ENCODE results near the gene KIF3A. TPM values are rescaled to one million over a fixed set of nuclear protein-coding genes. Genes with fewer than 3 reads are reported as not detected.
A peak's percentile ranks its signal among the peaks of the same experiment; 100 is the strongest.

KIF3A gene
- total RNA-seq, 4 donors from 2014 or later: 4.9 to 7.7 (median 6.3) TPM

- no peak overlapping the region for H3K4me3 ChIP-seq (ENCODE audit: low read depth, poor library complexity, severe bottlenecking)
- TF ChIP-seq, protein P1, sequence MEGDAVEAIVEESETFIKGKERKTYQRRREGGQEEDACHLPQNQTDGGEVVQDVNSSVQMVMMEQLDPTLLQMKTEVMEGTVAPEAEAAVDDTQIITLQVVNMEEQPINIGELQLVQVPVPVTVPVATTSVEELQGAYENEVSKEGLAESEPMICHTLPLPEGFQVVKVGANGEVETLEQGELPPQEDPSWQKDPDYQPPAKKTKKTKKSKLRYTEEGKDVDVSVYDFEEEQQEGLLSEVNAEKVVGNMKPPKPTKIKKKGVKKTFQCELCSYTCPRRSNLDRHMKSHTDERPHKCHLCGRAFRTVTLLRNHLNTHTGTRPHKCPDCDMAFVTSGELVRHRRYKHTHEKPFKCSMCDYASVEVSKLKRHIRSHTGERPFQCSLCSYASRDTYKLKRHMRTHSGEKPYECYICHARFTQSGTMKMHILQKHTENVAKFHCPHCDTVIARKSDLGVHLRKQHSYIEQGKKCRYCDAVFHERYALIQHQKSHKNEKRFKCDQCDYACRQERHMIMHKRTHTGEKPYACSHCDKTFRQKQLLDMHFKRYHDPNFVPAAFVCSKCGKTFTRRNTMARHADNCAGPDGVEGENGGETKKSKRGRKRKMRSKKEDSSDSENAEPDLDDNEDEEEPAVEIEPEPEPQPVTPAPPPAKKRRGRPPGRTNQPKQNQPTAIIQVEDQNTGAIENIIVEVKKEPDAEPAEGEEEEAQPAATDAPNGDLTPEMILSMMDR (IDR thresholded peaks at IDR 0.05): no peak
- no peak for TF ChIP-seq POLR2A (IDR thresholded peaks at IDR 0.05)
- intact Hi-C loops (cut with DNase I; ENCODE audit: low total_unique reads): no loop called here
- 58 to 60% methylated on average over 8 of the region's 8 CpGs for WGBS, 2 donors
- DNase-seq (ENCODE audit: low spot score in 2 of 2): peak; percentile 70 to 87
Measured at GRCh38 chr5:132770476-132771159, 33.3 kb upstream of the KIF3A start.

DNA sequence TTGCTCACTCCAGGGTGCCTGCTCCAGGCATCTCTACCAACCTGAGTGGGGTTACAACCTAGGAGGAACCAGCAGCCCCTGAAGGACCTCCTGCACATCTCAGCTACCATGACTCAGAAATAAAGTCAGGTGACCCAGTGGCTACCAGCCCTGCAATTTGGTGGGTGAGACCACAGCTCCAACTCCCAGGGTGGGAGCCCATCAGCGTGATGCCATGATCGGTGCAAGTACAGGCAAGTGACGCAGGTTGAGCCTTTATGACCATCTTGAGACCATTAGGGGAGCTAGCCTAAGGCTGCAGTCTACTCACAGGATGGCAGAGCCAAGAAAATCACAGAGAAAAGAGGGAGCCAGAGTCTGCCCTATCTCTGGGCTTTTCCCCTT is 31.1 kb upstream of the KIF3A start:
- TF ChIP-seq, protein P1 (IDR thresholded peaks at IDR 0.05): no peak
- no peak for TF ChIP-seq POLR2A (IDR thresholded peaks at IDR 0.05)
- peak in 1 of 2 donors; percentile 66 for DNase-seq (ENCODE audit: low spot score in 2 of 2)
- WGBS, 2 donors: 81 to 94% methylated on average over 3 of the region's 3 CpGs
- intact Hi-C loops (cut with DNase I; ENCODE audit: low total_unique reads): no loop called here
- H3K4me3 ChIP-seq (ENCODE audit: low read depth, poor library complexity, severe bottlenecking): no peak overlapping the region

DNA sequence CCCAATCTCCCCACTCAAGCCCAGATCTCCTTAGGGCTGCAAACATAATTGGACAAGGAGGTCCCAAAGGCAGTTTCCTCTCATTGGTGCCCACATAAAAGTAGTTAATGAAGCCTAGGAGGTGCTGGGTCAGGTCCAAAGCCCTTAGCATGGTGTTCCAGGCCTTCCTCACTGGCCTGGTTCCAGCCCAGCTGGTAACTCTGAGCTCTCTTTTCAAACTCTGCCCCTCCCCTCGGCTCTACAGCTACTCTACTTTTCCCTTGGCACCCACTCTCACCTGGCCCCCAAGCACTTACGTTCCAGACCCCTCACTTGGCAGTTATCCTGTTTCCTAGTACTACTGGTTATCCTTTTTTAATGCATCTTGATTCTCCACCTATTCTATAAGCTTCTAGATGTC is 29.8 kb upstream of the KIF3A start:
- intact Hi-C loops (cut with DNase I; ENCODE audit: low total_unique reads): no loop called here
- DNase-seq (ENCODE audit: low spot score in 2 of 2): peak in 1 of 2 donors; percentile 49
- H3K4me3 ChIP-seq (ENCODE audit: low read depth, poor library complexity, severe bottlenecking): no peak overlapping the region
- WGBS, 2 donors: 53 to 57% methylated on average over 2 of the region's 2 CpGs
- no peak for TF ChIP-seq POLR2A (IDR thresholded peaks at IDR 0.05)
- TF ChIP-seq, protein P1 (IDR thresholded peaks at IDR 0.05): no peak

DNA sequence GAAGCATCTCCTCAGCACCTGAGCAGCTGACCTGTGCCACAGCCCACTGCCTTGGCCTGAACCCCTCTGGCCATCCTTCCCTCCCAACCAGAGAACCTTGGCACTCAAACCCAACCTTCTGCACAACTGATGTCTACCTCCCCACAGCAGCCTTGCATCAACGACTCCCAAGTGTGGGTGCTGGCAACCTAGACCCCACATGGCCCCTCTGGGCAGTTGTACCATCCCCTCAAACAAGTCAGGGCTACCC is 29.4 kb upstream of the KIF3A start:
- intact Hi-C loops (cut with DNase I; ENCODE audit: low total_unique reads): no loop called here
- H3K4me3 ChIP-seq (ENCODE audit: low read depth, poor library complexity, severe bottlenecking): no peak overlapping the region
- 100% methylated on average over 1 of the region's 1 CpG for WGBS, 2 donors
- no peak for TF ChIP-seq POLR2A (IDR thresholded peaks at IDR 0.05)
- TF ChIP-seq, protein P1 (IDR thresholded peaks at IDR 0.05): no peak
- DNase-seq (ENCODE audit: low spot score in 2 of 2): no peak

DNA sequence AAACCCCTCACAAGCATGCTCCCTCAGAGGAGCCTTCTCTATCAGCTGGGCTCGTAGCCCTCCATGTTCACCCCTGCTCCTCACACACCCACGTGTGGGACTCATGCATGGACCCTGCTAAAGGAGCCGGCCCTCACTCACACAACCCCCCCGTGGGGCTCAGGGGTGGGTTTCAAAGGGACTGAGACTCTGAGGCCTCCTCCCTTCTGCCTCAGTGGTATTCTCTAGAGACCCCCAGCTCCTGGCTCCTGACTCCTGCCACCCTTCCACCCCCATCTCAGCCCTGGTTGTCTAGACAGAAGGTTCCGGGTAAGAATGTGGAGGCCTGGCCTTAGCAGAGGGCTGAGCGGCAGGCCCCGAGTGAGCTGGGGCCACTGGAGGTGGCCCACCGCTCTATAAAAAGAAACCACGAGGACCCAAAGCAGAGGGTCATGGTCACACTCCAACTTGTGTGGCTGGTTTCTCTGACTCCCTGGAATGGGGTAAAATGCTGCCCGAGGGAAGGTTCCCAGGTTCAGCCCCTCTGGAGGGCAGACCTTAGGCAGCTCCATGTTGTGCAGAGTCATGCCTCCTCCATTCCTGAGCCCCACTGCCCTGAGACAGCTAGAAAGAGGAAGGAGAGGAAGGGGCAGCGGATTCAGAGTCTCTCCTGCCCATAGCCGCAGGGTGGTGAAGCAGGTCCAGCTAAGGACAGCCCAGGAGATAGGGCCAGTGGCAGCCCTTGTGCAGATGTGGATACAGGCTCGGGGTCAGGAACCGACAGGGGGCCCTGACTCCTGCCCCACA is 28.9 kb upstream of the KIF3A start:
- 92% methylated on average over 14 of the region's 14 CpGs for WGBS, 2 donors
- intact Hi-C loops (cut with DNase I; ENCODE audit: low total_unique reads): no loop called here
- peak in 1 of 2 donors; percentile 68 for DNase-seq (ENCODE audit: low spot score in 2 of 2)

More for the DNA sequence above, 28.9 kb upstream of the KIF3A start:
- TF ChIP-seq POLR2A (IDR thresholded peaks at IDR 0.05): no peak
- TF ChIP-seq, protein P1 (IDR thresholded peaks at IDR 0.05): no peak
- H3K4me3 ChIP-seq (ENCODE audit: low read depth, poor library complexity, severe bottlenecking): no peak overlapping the region
